Gastroesophageal sphincter (tissue), 3 donors: ENCODE measurements around the gene CMSS1.

ENCODE experiments used
- CTCF ChIP-seq, 4 experiments: fragments of 200-600 bp in 2 of 4; fragments of 450-650 bp in 2 of 4; sonication (generic) in 1 of 4; IDR thresholded peaks; one replicate each; pipeline ENCODE4 v1.5.1; 2017 to 2019; ENCODE audit warnings: antibody characterized with exemption in 4 of 4, mild to moderate bottlenecking in 2 of 4, moderate library complexity in 2 of 4
- EP300 ChIP-seq: sonication (generic); formaldehyde crosslinking; IDR thresholded peaks from one replicate; pipeline ENCODE4 v1.6.1; 2017; ENCODE audit warnings: antibody characterized with exemption, mild to moderate bottlenecking
- POLR2A ChIP-seq, 2 donors: fragments of 450-650 bp; IDR thresholded peaks; one replicate each; pipeline ENCODE4 v1.6.1; 2017; ENCODE audit warnings: antibody characterized with exemption in 2 of 2, mild to moderate bottlenecking in 2 of 2, moderate library complexity in 1 of 2

GRCh38 chr3:100096866-100097265 lies 279.2 kb downstream of the CMSS1 start:
- no peak for TF ChIP-seq POLR2A (IDR thresholded peaks at IDR 0.05)
- no peak for TF ChIP-seq CTCF (IDR thresholded peaks at IDR 0.05)
- TF ChIP-seq EP300 = no peak
